Measurements from ENCODE around the gene RUNX2.

RUNX2 gene

DNA sequence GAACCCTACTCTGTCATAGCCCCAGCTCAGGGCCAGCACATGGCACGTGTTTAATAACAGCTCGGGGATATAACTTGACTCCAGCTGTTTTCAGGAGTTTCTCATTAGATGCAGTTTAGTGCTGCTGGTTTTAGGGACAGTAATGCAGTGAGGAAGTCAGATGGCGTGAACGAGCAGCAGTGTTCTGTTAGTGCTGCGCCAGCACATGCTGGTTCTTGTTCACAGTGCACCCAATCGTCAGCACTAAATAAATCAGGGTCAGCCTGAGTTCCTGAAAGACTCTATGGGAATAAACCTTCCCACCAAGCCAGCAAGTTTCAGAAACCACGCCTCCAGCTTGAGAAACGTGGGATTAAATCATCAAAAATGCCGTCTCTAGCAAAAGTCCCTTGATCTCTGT, 285.5 kb downstream of the RUNX2 start:
- TF ChIP-seq, protein P1, sequence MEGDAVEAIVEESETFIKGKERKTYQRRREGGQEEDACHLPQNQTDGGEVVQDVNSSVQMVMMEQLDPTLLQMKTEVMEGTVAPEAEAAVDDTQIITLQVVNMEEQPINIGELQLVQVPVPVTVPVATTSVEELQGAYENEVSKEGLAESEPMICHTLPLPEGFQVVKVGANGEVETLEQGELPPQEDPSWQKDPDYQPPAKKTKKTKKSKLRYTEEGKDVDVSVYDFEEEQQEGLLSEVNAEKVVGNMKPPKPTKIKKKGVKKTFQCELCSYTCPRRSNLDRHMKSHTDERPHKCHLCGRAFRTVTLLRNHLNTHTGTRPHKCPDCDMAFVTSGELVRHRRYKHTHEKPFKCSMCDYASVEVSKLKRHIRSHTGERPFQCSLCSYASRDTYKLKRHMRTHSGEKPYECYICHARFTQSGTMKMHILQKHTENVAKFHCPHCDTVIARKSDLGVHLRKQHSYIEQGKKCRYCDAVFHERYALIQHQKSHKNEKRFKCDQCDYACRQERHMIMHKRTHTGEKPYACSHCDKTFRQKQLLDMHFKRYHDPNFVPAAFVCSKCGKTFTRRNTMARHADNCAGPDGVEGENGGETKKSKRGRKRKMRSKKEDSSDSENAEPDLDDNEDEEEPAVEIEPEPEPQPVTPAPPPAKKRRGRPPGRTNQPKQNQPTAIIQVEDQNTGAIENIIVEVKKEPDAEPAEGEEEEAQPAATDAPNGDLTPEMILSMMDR (conservative IDR thresholded peaks at IDR 0.05; ENCODE audit: low read length), result peak; percentile 29
- no peak overlapping the region for H3K4me3 ChIP-seq (ENCODE audit: low read length)
- peak; percentile 90 for DNase-seq (ENCODE audit: low read depth)

GRCh38 chr6:45614488-45615285, 286.6 kb downstream of the RUNX2 start:
- no peak overlapping the region for H3K4me3 ChIP-seq (ENCODE audit: low read length)
- TF ChIP-seq, protein P1 (conservative IDR thresholded peaks at IDR 0.05; ENCODE audit: low read length), result no peak
- no peak for DNase-seq (ENCODE audit: low read depth)

- TF ChIP-seq, protein P1 (conservative IDR thresholded peaks at IDR 0.05; ENCODE audit: low read length), result no peak
- no peak overlapping the region for H3K4me3 ChIP-seq (ENCODE audit: low read length)
- DNase-seq (ENCODE audit: low read depth), result no peak
Measured at GRCh38 chr6:45616209-45616608, 288.1 kb downstream of the RUNX2 start.

- no peak overlapping the region for H3K4me3 ChIP-seq (ENCODE audit: low read length)
- TF ChIP-seq, protein P1 (conservative IDR thresholded peaks at IDR 0.05; ENCODE audit: low read length), result 0 out of 2 replicates have a peak, but pooled peaks have one; percentile 10
- no peak for DNase-seq (ENCODE audit: low read depth)
Measured at GRCh38 chr6:45617441-45617840, 289.3 kb downstream of the RUNX2 start.

- TF ChIP-seq, protein P1 (conservative IDR thresholded peaks at IDR 0.05; ENCODE audit: low read length), result no peak
Measured at GRCh38 chr6:45618259-45618658, 290.1 kb downstream of the RUNX2 start.

DNA sequence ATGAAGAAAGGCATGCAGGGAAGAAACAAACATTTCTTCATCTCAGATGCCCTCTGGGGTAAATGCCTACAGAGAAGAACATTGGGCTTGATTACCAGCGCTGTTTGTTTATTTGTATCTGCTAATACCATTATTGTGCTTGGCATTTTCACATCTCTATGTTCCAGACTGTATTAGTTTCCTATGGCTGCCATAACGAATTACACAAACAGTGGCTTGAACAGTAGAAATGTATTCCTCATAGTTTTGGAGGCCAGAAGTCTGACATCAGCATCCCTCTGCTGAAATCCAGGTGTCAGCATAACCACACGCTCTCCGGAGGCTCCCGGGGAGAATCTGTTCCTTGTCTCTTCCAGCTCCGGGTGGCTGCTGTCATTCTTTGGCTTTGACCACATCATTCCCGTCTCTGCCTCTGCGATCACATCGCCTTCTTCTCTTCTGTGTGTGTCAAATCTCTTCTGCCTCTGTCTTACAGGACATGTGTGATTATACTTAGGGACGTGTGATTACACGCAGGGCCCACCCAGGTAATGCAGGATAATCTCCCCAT, 291.2 kb downstream of the RUNX2 start:
- no peak overlapping the region for H3K4me3 ChIP-seq (ENCODE audit: low read length)
- TF ChIP-seq, protein P1 (conservative IDR thresholded peaks at IDR 0.05; ENCODE audit: low read length), result no peak
- peak; percentile 48 for DNase-seq (ENCODE audit: low read depth)

More at GRCh38 chr6:45618259-45618658, 290.1 kb downstream of the RUNX2 start:
- DNase-seq (ENCODE audit: low read depth), result no peak
- no peak overlapping the region for H3K4me3 ChIP-seq (ENCODE audit: low read length)

DNA sequence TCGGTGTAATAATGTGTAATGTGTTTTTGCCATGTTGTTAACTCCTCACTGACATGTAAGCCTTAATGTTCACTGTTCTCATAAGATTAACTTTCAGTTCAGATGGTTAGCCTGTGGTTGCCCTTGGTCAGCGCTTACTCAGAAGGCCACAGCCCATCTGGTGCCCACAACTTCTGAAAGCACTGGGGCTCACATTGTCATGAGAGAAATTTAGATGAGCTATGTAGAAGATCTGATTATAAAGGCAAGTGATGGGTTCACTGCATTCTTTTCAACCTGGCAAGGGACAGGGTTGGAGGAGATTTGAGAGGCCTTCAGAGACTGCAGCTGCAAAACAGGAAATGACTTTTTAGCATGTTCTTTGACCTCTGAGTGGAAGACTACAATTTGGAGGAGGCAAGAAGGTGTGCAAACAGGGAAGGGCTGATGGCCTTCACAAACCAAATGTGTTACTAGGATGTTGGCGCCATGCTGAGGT, 291.9 kb downstream of the RUNX2 start:
- DNase-seq (ENCODE audit: low read depth), result peak; percentile 63
- no peak overlapping the region for H3K4me3 ChIP-seq (ENCODE audit: low read length)
- TF ChIP-seq, protein P1 (conservative IDR thresholded peaks at IDR 0.05; ENCODE audit: low read length), result no peak

Data from AG10803 (cell line).